ENCODE results near the gene KREMEN1.
A peak's percentile ranks its signal among the peaks of the same experiment; 100 is the strongest.

KREMEN1 gene

GRCh38 chr22:29190051-29190450 lies 117.2 kb downstream of the KREMEN1 start:
- no peak for DNase-seq (ENCODE audit: low spot score)

GRCh38 chr22:29190918-29191317 lies 118.1 kb downstream of the KREMEN1 start:
- no peak for DNase-seq (ENCODE audit: low spot score)

- DNase-seq (ENCODE audit: low spot score): no peak
Observed at GRCh38 chr22:29193021-29193420, 120.2 kb downstream of the KREMEN1 start.

GRCh38 chr22:29194184-29194583 lies 121.3 kb downstream of the KREMEN1 start:
- DNase-seq (ENCODE audit: low spot score): no peak

GRCh38 chr22:29195118-29195963 lies 122.5 kb downstream of the KREMEN1 start:
- no peak for DNase-seq (ENCODE audit: low spot score)

GRCh38 chr22:29195964-29196666 lies 123.3 kb downstream of the KREMEN1 start:
- DNase-seq (ENCODE audit: low spot score): no peak

GRCh38 chr22:29197096-29197495 lies 124.3 kb downstream of the KREMEN1 start:
- DNase-seq (ENCODE audit: low spot score): no peak

GRCh38 chr22:29198240-29198639 lies 125.4 kb downstream of the KREMEN1 start:
- no peak for DNase-seq (ENCODE audit: low spot score)

GRCh38 chr22:29199702-29200400 lies 127.0 kb downstream of the KREMEN1 start:
- no peak for DNase-seq (ENCODE audit: low spot score)

- no peak for DNase-seq (ENCODE audit: low spot score)
Observed at GRCh38 chr22:29200901-29201300, 128.1 kb downstream of the KREMEN1 start.

GRCh38 chr22:29201782-29202181 lies 128.9 kb downstream of the KREMEN1 start:
- no peak for DNase-seq (ENCODE audit: low spot score)

- DNase-seq (ENCODE audit: low spot score): no peak
Observed at GRCh38 chr22:29202212-29203192, 129.7 kb downstream of the KREMEN1 start.

GRCh38 chr22:29203488-29204454 lies 130.9 kb downstream of the KREMEN1 start:
- DNase-seq (ENCODE audit: low spot score): no peak

- no peak for DNase-seq (ENCODE audit: low spot score)
Observed at GRCh38 chr22:29204455-29205183, 131.8 kb downstream of the KREMEN1 start.

GRCh38 chr22:29205252-29205593 lies 132.4 kb downstream of the KREMEN1 start:
- DNase-seq (ENCODE audit: low spot score): no peak

GRCh38 chr22:29205594-29206371 lies 132.9 kb downstream of the KREMEN1 start, which contains the start of gene EMID1:
TSS of gene EMID1 (plus strand) at chr22:29205896. CDS start at chr22:29206039, 143 bp downstream.
- DNase-seq (ENCODE audit: low spot score): peak; percentile 40

- no peak for DNase-seq (ENCODE audit: low spot score)
Observed at GRCh38 chr22:29206372-29207242, 133.8 kb downstream of the KREMEN1 start.

GRCh38 chr22:29207243-29207550 lies 134.4 kb downstream of the KREMEN1 start:
- DNase-seq (ENCODE audit: low spot score): no peak

All from LoVo (cell line).